Body of pancreas (tissue), 4 donors: ENCODE data around the gene ERLIN1. TPM values are rescaled to one million over a fixed set of nuclear protein-coding genes. Genes with fewer than 3 reads are reported as not detected.

Experiments used
- ATAC-seq: fragments of 150-250 bp; one replicate; pipeline ENCODE4 v1.9.1; 2016
- DNase-seq, 4 donors: peaks; one replicate each; pipeline ENCODE4 v3.0.0-alpha.2; 2019
- H3K27ac ChIP-seq, 4 donors: fragments of 200-600 bp; sonication (generic); 1 replicate in 3 of 4; 2 replicates in 1 of 4; pipeline versions ENCODE4 v1.5.1 to v1.6.1; 2016 to 2019; ENCODE audit warnings: mild to moderate bottlenecking in 1 of 4, mixed read lengths in 1 of 4, moderate library complexity in 1 of 4
- H3K27me3 ChIP-seq, 2 donors: fragments of 200-600 bp; sonication (generic); one replicate each; pipeline ENCODE4 v1.6.0; 2016; ENCODE audit warnings: mild to moderate bottlenecking in 1 of 2
- H3K36me3 ChIP-seq, 2 donors: fragments of 200-600 bp; sonication (generic); replicated peaks in 1 of 2; 2 replicates each; pipeline ENCODE4 v1.5.1; 2016; ENCODE audit warnings: low read depth in 2 of 2; ENCODE audit not compliant: insufficient read depth in 1 of 2
- H3K4me1 ChIP-seq: fragments of 200-600 bp; sonication (generic); one replicate; pipeline ENCODE4 v1.6.0; 2016
- H3K4me3 ChIP-seq, 2 donors: fragments of 200-600 bp; sonication (generic); 1 replicate in 1 of 2; 2 replicates in 1 of 2; pipeline ENCODE4 v1.5.1; 2016 to 2019
- H3K9me3 ChIP-seq, 3 donors: fragments of 200-600 bp; sonication (generic); 1 replicate in 2 of 3; 2 replicates in 1 of 3; pipeline ENCODE4 v1.5.1; 2016
- WGBS, 2 donors: methylation state at CpG; one replicate each; pipeline ENCODE4 v1.1.5; 2017; 5-methylcytosine and 5-hydroxymethylcytosine counted together
- intact Hi-C: fragments of 100-400 bp; cut with DNase I; formaldehyde crosslinking; loops from one replicate; pipeline ENCODE4 v1.15.1; 2023
- total RNA-seq, 2 donors: library from RNA; depleted of rRNA; stranded (reverse); fragments of >200 nt; gene quantifications; one replicate each; pipeline ENCODE4 v1.1.0, GENCODE V29; 2016
- TF ChIP-seq, protein P1 (sequence below), 7 experiments: fragments of 450-650 bp in 4 of 7; fragments of 200-600 bp in 3 of 7; sonication (generic) in 3 of 7; IDR thresholded peaks; one replicate each; pipeline ENCODE4 v1.5.1; 2016 to 2019; ENCODE audit warnings: antibody characterized with exemption in 7 of 7

Gene ERLIN1
- total RNA-seq, 2 donors from 2014 or later: 3.6 to 14.3 TPM

DNA sequence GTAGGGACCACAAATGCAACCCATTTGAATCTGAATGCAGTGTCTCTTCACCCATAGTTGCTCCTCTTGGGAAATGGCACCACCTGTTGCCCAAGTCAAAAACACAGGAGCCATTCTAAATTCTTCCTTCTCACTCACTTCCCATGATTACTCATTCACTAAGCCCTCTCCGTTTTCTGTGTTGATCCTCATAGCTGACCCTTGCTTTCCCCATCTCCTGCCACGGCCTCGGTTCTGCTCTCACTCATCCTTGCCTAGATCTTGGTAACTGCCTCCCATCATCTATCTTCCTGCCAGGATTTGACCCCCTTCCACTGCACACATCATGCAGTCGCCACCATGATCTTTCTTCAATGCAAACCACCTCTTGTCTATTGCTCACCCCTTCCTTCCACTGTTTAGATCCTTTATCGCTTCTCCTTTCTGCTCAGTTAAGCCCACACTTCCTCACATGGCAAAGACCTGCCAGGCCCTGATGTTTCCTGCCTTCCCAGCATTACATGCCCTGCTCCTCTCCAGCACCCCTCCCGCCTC is 85.1 kb downstream of the ERLIN1 start:
- no peak for DNase-seq
- Histone ChIP-seq H3K9me3 (no peaks in the 10 kb centered on the region), H3K4me3 (no peak overlapping the region), H3K27me3 (no peaks in the 10 kb centered on the region), H3K4me1 (no peaks in the 10 kb centered on the region), H3K36me3 (no peaks in the 10 kb centered on the region), H3K27ac (no peak overlapping the region)
- 46 to 47% methylated on average over 6 of the region's 6 CpGs for WGBS, 2 donors
- intact Hi-C loops: no loop called here
- TF ChIP-seq, protein P1, sequence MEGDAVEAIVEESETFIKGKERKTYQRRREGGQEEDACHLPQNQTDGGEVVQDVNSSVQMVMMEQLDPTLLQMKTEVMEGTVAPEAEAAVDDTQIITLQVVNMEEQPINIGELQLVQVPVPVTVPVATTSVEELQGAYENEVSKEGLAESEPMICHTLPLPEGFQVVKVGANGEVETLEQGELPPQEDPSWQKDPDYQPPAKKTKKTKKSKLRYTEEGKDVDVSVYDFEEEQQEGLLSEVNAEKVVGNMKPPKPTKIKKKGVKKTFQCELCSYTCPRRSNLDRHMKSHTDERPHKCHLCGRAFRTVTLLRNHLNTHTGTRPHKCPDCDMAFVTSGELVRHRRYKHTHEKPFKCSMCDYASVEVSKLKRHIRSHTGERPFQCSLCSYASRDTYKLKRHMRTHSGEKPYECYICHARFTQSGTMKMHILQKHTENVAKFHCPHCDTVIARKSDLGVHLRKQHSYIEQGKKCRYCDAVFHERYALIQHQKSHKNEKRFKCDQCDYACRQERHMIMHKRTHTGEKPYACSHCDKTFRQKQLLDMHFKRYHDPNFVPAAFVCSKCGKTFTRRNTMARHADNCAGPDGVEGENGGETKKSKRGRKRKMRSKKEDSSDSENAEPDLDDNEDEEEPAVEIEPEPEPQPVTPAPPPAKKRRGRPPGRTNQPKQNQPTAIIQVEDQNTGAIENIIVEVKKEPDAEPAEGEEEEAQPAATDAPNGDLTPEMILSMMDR (IDR thresholded peaks at IDR 0.05): no peak
- no peak for ATAC-seq

Other genes with a start within 250 kb of the ERLIN1 start
- gene DNMBP, start 176.1 kb downstream of the ERLIN1 start, total RNA-seq: 10 to 100 TPM; 11.5 to 19.2 TPM
- gene CPN1, start 104.2 kb downstream of the ERLIN1 start, total RNA-seq: not detected
- gene CHUK, start 43.6 kb upstream of the ERLIN1 start, total RNA-seq: 10 to 100 TPM in 1 of 2 donors, 1 to 10 TPM in 1; 8.6 to 13.7 TPM
- 10 to 100 TPM in 1 of 2 donors, 1 to 10 TPM in 1; 5.6 to 10.1 TPM for gene CWF19L1, start 81.6 kb upstream of the ERLIN1 start, total RNA-seq
- gene BLOC1S2, start 100.7 kb upstream of the ERLIN1 start, total RNA-seq: 10 to 100 TPM in 1 of 2 donors, 1 to 10 TPM in 1; 4.3 to 16.1 TPM
- not detected for gene PKD2L1, start 144.2 kb upstream of the ERLIN1 start, total RNA-seq
- gene SCD, start 161.2 kb upstream of the ERLIN1 start, total RNA-seq: 100 to 1,000 TPM in 1 of 2 donors, 10 to 100 TPM in 1; 14.3 to 128 TPM